RWPE2 (cell line): ENCODE measurements around the gene MSI2.

Experiments
- ATAC-seq: fragments of 200-7000 bp; cut with Tn5 transposase; 3 replicates; pipeline ENCODE4 v1.9.1; 2021; ENCODE audit warnings: low read depth
- DNase-seq: peaks from one replicate; pipeline ENCODE4 v3.0.0-alpha.2; 2020; ENCODE audit warnings: low spot score
- H3K27ac ChIP-seq: fragments of 450-650 bp; 2 replicates; pipeline ENCODE4 v1.5.1; 2017; ENCODE audit warnings: mild to moderate bottlenecking; ENCODE audit not compliant: poor library complexity, severe bottlenecking
- H3K27me3 ChIP-seq: fragments of 250-450 bp; sonication (Bioruptor Pico); 2 replicates; pipeline ENCODE4 v1.5.1; 2021; ENCODE audit warnings: mild to moderate bottlenecking, moderate library complexity; ENCODE audit not compliant: insufficient read depth, poor library complexity, severe bottlenecking
- H3K36me3 ChIP-seq: fragments of 250-450 bp; sonication (Bioruptor Pico); 2 replicates; pipeline ENCODE4 v1.5.1; 2020; ENCODE audit warnings: low read depth, mild to moderate bottlenecking, moderate library complexity
- H3K4me1 ChIP-seq: fragments of 250-450 bp; sonication (Bioruptor Pico); 2 replicates; pipeline ENCODE4 v1.5.1; 2021; ENCODE audit warnings: mild to moderate bottlenecking, moderate library complexity; ENCODE audit not compliant: insufficient read depth, poor library complexity, severe bottlenecking
- H3K4me3 ChIP-seq: fragments of 250-450 bp; sonication (Bioruptor Pico); 2 replicates; pipeline ENCODE4 v1.5.1; 2021; ENCODE audit warnings: mild to moderate bottlenecking, moderate library complexity; ENCODE audit not compliant: severe bottlenecking
- H3K9me3 ChIP-seq: fragments of 250-450 bp; sonication (Bioruptor Pico); 2 replicates; pipeline ENCODE4 v1.5.1; 2021; ENCODE audit warnings: mild to moderate bottlenecking, moderate library complexity; ENCODE audit not compliant: severe bottlenecking
- CTCF ChIP-seq: fragments of 450-650 bp; IDR thresholded peaks from one replicate; pipeline ENCODE4 v1.5.1; 2017; ENCODE audit warnings: mild to moderate bottlenecking, moderate library complexity; ENCODE audit not compliant: poor library complexity, severe bottlenecking

MSI2 gene

GRCh38 chr17:57363998-57364643 is 107.8 kb downstream of the MSI2 start:
- Histone ChIP-seq H3K4me3 (no peak overlapping the region), H3K9me3 (no peaks in the 10 kb centered on the region), H3K4me1 (peaks cover 13% of the 10 kb centered on the region), H3K27me3 (no peaks in the 10 kb centered on the region), H3K36me3 (no peaks in the 10 kb centered on the region), H3K27ac (no peak overlapping the region)
- ATAC-seq, result no peak
- no peak for DNase-seq
- no peak for TF ChIP-seq CTCF

GRCh38 chr17:57365420-57365819 is 109.1 kb downstream of the MSI2 start:
- no peaks in the 10 kb centered on the region for H3K27me3 ChIP-seq
- no peak overlapping the region for H3K4me3 ChIP-seq
- no peak overlapping the region for H3K27ac ChIP-seq
- peaks cover 24% of the 10 kb centered on the region for H3K4me1 ChIP-seq
- ATAC-seq (no peak), DNase-seq (no peak)
- no peak for TF ChIP-seq CTCF
- H3K9me3 ChIP-seq, result no peaks in the 10 kb centered on the region
- H3K36me3 ChIP-seq, result no peaks in the 10 kb centered on the region

- Histone ChIP-seq H3K9me3 (no peaks in the 10 kb centered on the region), H3K4me3 (no peak overlapping the region), H3K27ac (no peak overlapping the region), H3K4me1 (peaks cover 31% of the 10 kb centered on the region), H3K36me3 (no peaks in the 10 kb centered on the region), H3K27me3 (no peaks in the 10 kb centered on the region)
- no peak for DNase-seq
- TF ChIP-seq CTCF, result no peak
- ATAC-seq, result no peak
Observed at GRCh38 chr17:57366177-57366557, 109.8 kb downstream of the MSI2 start.

- no peak overlapping the region for H3K27ac ChIP-seq
- no peak for TF ChIP-seq CTCF
- ATAC-seq, result no peak
- no peak overlapping the region for H3K4me3 ChIP-seq
- no peaks in the 10 kb centered on the region for H3K36me3 ChIP-seq
- H3K4me1 ChIP-seq, result peaks cover 36% of the 10 kb centered on the region
- no peak for DNase-seq
- no peaks in the 10 kb centered on the region for H3K27me3 ChIP-seq
- H3K9me3 ChIP-seq, result no peaks in the 10 kb centered on the region
Observed at GRCh38 chr17:57366558-57367351, 110.4 kb downstream of the MSI2 start.
